ENCODE measurements around the gene IL26.

IL26 gene

DNA sequence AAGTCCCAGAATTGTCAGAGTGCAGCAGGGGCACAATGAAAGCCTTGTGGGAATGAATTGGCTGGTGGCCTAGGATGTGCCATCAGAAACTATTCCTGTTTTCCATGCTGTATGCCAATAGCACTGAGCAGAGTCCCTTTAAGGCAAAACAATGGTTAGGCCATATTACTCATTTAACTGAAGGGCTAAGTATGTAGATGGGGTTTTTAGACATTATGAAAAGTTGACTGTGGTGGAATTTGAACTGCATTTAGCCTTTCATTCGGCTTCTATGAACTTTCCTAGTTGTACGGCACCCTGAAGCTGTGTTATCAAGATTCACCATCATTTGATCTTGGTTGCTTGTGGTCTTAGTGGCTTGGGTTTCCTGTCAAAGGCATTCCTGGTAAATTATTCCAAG, 24.8 kb downstream of the IL26 start:
- DNase-seq (ENCODE audit: low read depth, low spot score) = no peak
- no peak overlapping the region for H3K4me3 ChIP-seq (ENCODE audit: low read depth, low read length)
- TF ChIP-seq, protein P1, sequence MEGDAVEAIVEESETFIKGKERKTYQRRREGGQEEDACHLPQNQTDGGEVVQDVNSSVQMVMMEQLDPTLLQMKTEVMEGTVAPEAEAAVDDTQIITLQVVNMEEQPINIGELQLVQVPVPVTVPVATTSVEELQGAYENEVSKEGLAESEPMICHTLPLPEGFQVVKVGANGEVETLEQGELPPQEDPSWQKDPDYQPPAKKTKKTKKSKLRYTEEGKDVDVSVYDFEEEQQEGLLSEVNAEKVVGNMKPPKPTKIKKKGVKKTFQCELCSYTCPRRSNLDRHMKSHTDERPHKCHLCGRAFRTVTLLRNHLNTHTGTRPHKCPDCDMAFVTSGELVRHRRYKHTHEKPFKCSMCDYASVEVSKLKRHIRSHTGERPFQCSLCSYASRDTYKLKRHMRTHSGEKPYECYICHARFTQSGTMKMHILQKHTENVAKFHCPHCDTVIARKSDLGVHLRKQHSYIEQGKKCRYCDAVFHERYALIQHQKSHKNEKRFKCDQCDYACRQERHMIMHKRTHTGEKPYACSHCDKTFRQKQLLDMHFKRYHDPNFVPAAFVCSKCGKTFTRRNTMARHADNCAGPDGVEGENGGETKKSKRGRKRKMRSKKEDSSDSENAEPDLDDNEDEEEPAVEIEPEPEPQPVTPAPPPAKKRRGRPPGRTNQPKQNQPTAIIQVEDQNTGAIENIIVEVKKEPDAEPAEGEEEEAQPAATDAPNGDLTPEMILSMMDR (IDR thresholded peaks at IDR 0.05; ENCODE audit: insufficient read depth, low read length, missing control alignments) = no peak
- ChIA-PET POLR2A (no interaction called here), CTCF (no interaction called here)

- no peak overlapping the region for H3K4me3 ChIP-seq (ENCODE audit: low read depth, low read length)
- ChIA-PET CTCF (interaction anchor here (0.6 kb wide), 1 partner anchor 119 kb away, joined by 4 read pairs; no protein-coding TSS in a partner anchor), POLR2A (no interaction called here)
- no peak for DNase-seq (ENCODE audit: low read depth, low spot score)
- TF ChIP-seq, protein P1 (IDR thresholded peaks at IDR 0.05; ENCODE audit: insufficient read depth, low read length, missing control alignments) = no peak
These were observed 26.5 kb downstream of the IL26 start for GRCh38 chr12:68199127-68199526.

DNA sequence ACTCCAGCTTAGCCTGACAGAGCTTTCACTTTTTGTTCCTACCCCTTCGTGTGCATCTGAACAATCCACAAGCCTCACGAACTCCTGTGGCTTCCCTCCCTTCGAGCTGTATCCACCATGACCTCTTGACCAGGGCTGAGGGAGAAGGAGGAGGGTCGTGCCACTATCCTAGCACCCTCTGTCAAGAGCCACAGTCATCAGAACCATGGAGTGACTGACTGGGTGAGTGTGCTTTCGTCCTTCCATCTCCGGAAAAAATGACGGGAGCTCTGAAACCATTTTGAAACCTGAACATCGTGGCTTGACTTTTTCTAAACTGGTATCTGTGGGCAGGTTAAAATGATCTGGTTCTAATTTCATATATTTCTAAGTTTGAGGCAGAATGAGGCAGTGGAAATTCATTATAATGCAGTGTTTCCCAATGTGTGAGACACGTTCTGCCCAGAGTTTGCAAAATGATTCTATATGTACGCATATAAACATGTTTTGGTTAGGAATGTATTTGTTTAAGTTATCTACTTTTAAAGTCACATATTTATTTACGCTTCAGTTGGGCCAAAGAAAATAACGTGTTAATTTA, 27.0 kb downstream of the IL26 start:
- ChIA-PET POLR2A (no interaction called here), CTCF (interaction anchor here (0.6 kb wide), 1 partner anchor 119 kb away, joined by 4 read pairs; no protein-coding TSS in a partner anchor)
- TF ChIP-seq, protein P1 (IDR thresholded peaks at IDR 0.05; ENCODE audit: insufficient read depth, low read length, missing control alignments) = no peak
- no peak for DNase-seq (ENCODE audit: low read depth, low spot score)
- no peak overlapping the region for H3K4me3 ChIP-seq (ENCODE audit: low read depth, low read length)

- H3K4me3 ChIP-seq (ENCODE audit: low read depth, low read length) = no peak overlapping the region
- TF ChIP-seq, protein P1 (IDR thresholded peaks at IDR 0.05; ENCODE audit: insufficient read depth, low read length, missing control alignments) = no peak
- POLR2A ChIA-PET = no interaction called here
- no peak for DNase-seq (ENCODE audit: low read depth, low spot score)
- CTCF ChIA-PET = no interaction called here
These were observed 35.3 kb downstream of the IL26 start for GRCh38 chr12:68190301-68190700.

DNA sequence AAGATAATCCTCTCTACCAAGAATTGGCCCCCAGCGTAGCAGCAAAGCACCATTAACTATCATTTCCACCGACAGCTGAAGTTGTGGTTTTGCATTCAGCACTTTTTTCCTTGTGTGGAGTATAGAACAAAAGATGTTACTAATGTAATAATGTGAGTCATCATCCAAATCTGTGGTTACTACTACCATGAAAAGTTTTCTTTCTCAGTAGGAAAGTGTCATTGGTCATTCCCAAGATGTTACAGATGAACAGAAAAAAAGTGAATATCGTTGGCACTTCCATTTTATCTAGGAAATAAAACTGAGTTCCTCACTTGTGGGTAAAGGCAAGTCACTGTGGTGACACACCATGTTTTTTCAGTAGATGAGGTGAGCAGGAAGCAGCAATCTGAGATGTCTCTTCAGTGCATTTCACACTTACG, 35.8 kb downstream of the IL26 start:
- ChIA-PET CTCF (no interaction called here), POLR2A (no interaction called here)
- DNase-seq (ENCODE audit: low read depth, low spot score) = no peak
- H3K4me3 ChIP-seq (ENCODE audit: low read depth, low read length) = no peak overlapping the region
- TF ChIP-seq, protein P1 (IDR thresholded peaks at IDR 0.05; ENCODE audit: insufficient read depth, low read length, missing control alignments) = no peak

DNA sequence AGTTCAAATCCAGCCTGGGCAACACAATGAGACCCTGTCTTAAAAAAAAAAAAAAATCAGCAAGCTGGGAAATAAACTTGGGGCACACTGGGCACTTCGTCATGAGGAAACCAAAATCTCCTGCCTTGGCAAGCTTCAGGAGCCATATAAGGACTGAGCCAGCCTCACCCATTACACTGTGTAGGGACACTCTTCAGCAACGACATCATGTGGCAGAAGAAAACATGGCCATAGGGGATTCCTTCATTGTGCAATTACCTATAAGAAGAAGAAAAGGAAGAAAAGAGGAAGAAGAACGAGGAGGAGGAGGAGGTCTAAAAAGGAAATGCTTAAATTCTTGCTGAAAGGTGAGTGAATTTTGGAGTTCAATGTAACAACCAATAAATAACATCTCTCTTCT, 40.0 kb downstream of the IL26 start:
- TF ChIP-seq, protein P1 (IDR thresholded peaks at IDR 0.05; ENCODE audit: insufficient read depth, low read length, missing control alignments) = no peak
- ChIA-PET POLR2A (interaction anchor here (0.6 kb wide), 1 partner anchor 875 kb away, joined by 3 read pairs; no protein-coding TSS in a partner anchor), CTCF (no interaction called here)
- DNase-seq (ENCODE audit: low read depth, low spot score) = no peak
- no peak overlapping the region for H3K4me3 ChIP-seq (ENCODE audit: low read depth, low read length)
